Gastrocnemius medialis (tissue), 4 donors: ENCODE data around the gene LACRT.

ENCODE experiments used
- POLR2A ChIP-seq, 2 donors: fragments of 450-650 bp; IDR thresholded peaks; one replicate each; pipeline ENCODE4 v1.6.1; 2017; ENCODE audit warnings: antibody characterized with exemption in 2 of 2, mild to moderate bottlenecking in 2 of 2, moderate library complexity in 2 of 2
- TF ChIP-seq, protein P1 (sequence below), 5 experiments: fragments of 450-650 bp in 3 of 5; fragments of 200-600 bp in 2 of 5; sonication (generic) in 2 of 5; IDR thresholded peaks in 4 of 5; conservative IDR thresholded peaks in 1 of 5; 1 replicate in 4 of 5; 2 replicates in 1 of 5; pipeline ENCODE4 v1.5.1; 2016 to 2019; ENCODE audit warnings: antibody characterized with exemption in 5 of 5, mild to moderate bottlenecking in 3 of 5, moderate library complexity in 3 of 5

DNA sequence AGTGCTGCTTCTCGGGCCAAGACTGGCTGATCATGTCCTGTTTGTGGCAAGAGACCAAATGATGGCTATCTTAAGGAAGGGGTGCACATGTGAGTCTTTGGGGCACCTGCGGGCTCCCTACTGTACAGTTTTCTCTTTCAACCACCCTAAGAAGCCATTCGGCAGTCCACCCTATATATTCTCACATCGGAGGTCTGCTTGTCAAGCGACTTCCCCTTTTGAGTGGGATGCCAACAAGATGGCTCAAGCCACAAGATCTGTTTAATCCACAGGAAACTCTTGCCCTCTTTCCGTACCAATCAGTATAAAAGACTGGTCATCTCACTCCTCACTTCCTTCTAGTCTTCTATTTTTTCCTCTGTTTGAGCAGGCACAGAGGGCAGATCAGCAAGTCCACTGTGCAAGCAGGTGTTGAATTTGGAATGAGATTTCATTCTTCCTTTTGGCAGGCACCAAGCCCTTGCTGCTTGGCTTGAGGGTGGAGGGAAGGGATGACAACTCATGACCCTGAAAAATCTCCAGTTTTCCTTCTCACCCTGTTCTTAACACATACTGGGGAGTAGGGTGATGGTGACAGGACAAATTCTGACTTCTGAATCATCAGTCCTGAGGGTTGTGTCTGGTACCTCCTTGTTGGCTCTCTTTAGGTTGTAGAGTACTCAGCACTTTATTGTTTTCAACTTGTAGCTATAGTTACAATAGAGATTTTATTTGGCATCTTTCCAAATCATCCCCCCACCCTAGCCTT, 17.6 kb downstream of the LACRT start:
- TF ChIP-seq, protein P1, sequence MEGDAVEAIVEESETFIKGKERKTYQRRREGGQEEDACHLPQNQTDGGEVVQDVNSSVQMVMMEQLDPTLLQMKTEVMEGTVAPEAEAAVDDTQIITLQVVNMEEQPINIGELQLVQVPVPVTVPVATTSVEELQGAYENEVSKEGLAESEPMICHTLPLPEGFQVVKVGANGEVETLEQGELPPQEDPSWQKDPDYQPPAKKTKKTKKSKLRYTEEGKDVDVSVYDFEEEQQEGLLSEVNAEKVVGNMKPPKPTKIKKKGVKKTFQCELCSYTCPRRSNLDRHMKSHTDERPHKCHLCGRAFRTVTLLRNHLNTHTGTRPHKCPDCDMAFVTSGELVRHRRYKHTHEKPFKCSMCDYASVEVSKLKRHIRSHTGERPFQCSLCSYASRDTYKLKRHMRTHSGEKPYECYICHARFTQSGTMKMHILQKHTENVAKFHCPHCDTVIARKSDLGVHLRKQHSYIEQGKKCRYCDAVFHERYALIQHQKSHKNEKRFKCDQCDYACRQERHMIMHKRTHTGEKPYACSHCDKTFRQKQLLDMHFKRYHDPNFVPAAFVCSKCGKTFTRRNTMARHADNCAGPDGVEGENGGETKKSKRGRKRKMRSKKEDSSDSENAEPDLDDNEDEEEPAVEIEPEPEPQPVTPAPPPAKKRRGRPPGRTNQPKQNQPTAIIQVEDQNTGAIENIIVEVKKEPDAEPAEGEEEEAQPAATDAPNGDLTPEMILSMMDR (IDR thresholded peaks at IDR 0.05 in 4 of 5, conservative IDR thresholded peaks at IDR 0.05 in 1 of 5), result no peak
- TF ChIP-seq POLR2A (IDR thresholded peaks at IDR 0.05), result no peak
